ENCODE data around the gene VPS37B. TPM values are rescaled to one million over a fixed set of nuclear protein-coding genes. Genes with fewer than 3 reads are reported as not detected.
A peak's percentile ranks its signal among the peaks of the same experiment; 100 is the strongest.

VPS37B gene
- total and polyA plus RNA-seq, 2 of the 8 experiments (the other 6 are each of a cell fraction or from before 2014, with no cell fraction given) = 11.9 to 15.7 TPM

GRCh38 chr12:122868471-122869177 is 27.3 kb downstream of the VPS37B start:
- H3K36me3 ChIP-seq (ENCODE audit: control insufficient read depth in 2 of 4, insufficient read depth in 4 of 4, low read length in 3 of 4) = peaks cover 0 to 24% (median 8%) of the 10 kb centered on the region in 4 experiments; a peak in 4 of 8 replicates
- H3K9ac ChIP-seq (replicated peaks in 1 of 4; ENCODE audit: extremely low read depth in 1 of 4, low read depth in 3 of 4, low read length in 3 of 4) = no peak overlapping the region

More at GRCh38 chr12:122868471-122869177, 27.3 kb downstream of the VPS37B start:
- Histone ChIP-seq H3K79me2 (ENCODE audit: control insufficient read depth in 1 of 2, insufficient read depth in 2 of 2, low read length in 2 of 2) (no peaks in the 10 kb centered on the region), H4K8ac (ENCODE audit: extremely low read depth, insufficient read depth, low read length) (no peak overlapping the region), H2BK5ac (ENCODE audit: low read depth, low read length) (no peak overlapping the region), H3K27me3 (replicated peaks in 1 of 4; ENCODE audit: control insufficient read depth in 3 of 4, extremely low read depth in 1 of 4, insufficient read depth in 3 of 4, low read length in 3 of 4) (peaks cover 39 to 63% (median 58%) of the 10 kb centered on the region in 4 experiments), H3K9me3 (ENCODE audit: insufficient read depth in 2 of 2, low read depth in 1 of 2, low read length in 1 of 2) (no peaks in the 10 kb centered on the region), H4K91ac (replicated peaks; ENCODE audit: insufficient read length, low read length) (no peak overlapping the region), H3K4me2 (ENCODE audit: insufficient read depth in 1 of 2, low read depth in 2 of 2, low read length in 2 of 2) (no peak overlapping the region), H2AK5ac (ENCODE audit: low read depth, low read length) (no peak overlapping the region), H3K18ac (ENCODE audit: extremely low read depth, low read length) (no peak overlapping the region), H3K56ac (replicated peaks; ENCODE audit: insufficient read length, low read depth, low read length) (no peak overlapping the region), H3K23me2 (ENCODE audit: low read depth, low read length) (no peaks in the 10 kb centered on the region), H2BK120ac (replicated peaks; ENCODE audit: low read depth, low read length) (no peak overlapping the region), H3K27ac (ENCODE audit: low read depth, low read length) (no peak overlapping the region), H3K4me1 (replicated peaks in 1 of 4; ENCODE audit: control insufficient read depth in 3 of 4, insufficient read depth in 4 of 4, low read length in 3 of 4) (peaks cover 3 to 18% (median 8%) of the 10 kb centered on the region in 4 experiments), H3K23ac (ENCODE audit: insufficient read length) (no peak overlapping the region), H3K14ac (ENCODE audit: insufficient read length) (no peak overlapping the region), H2BK15ac (ENCODE audit: low read length) (no peak overlapping the region), H2AFZ (ENCODE audit: low read length) (no peak overlapping the region), H2BK20ac (ENCODE audit: low read length) (no peak overlapping the region), H3K4ac (replicated peaks; ENCODE audit: insufficient read length, low read depth, low read length) (no peak overlapping the region), H2BK12ac (ENCODE audit: low read depth, low read length) (no peak overlapping the region), H4K5ac (ENCODE audit: insufficient read length, low read depth, low read length) (no peak overlapping the region), H3K79me1 (ENCODE audit: low read depth, low read length) (peaks cover 4% of the 10 kb centered on the region), H4K20me1 (replicated peaks in 1 of 2; ENCODE audit: control insufficient read depth in 1 of 2, insufficient read depth in 2 of 2, low read length in 2 of 2) (peaks cover 51 to 62% of the 10 kb centered on the region in 2 experiments), H3K4me3 (ENCODE audit: extremely low read depth in 1 of 4, insufficient read depth in 2 of 4, low read depth in 3 of 4, low read length in 4 of 4) (no peak overlapping the region)
- POLR2A ChIA-PET (ENCODE audit: partially characterized antibody) = interaction anchor here (0.6 kb wide), 1 partner anchor 25 kb away, joined by 3 read pairs; no protein-coding TSS in a partner anchor
- CTCF ChIA-PET (ENCODE audit: partially characterized antibody) = interaction anchor here (1.1 to 20.1 kb wide), 9 partner anchors 9 to 103 kb away, joined by 3 to 473 read pairs (median 8); partner anchors contain the start of gene VPS37B
- TF ChIP-seq NRF1 (IDR thresholded peaks at IDR 0.05; ENCODE audit: low read depth, low read length) (no peak), SUZ12 (IDR thresholded peaks at IDR 0.05; ENCODE audit: low read length) (0 out of 2 replicates have a peak, but pooled peaks have one; percentile 11)
- 97% methylated on average over 13 of the region's 13 CpGs; no CpG with 5 or more reads in 1 of the 2 experiments for WGBS, 2 experiments (ENCODE audit: extremely low coverage in 1 of 2, insufficient coverage in 1 of 2, insufficient read length in 1 of 2, insufficient replicate concordance in 2 of 2, low coverage in 1 of 2, low lambda C conversion rate in 2 of 2, missing lambda C conversion rate in 1 of 2)
- DNase-seq (ENCODE audit: low read depth in 1 of 2, low spot score in 2 of 2) (no peak), FAIRE-seq (no peak)

Measured in H1 (cell line).